GM23248 (cell line): ENCODE measurements around the gene STAT5A. TPM values are rescaled to one million over a fixed set of nuclear protein-coding genes. Genes with fewer than 3 reads are reported as not detected.
"Not testable (repeated sequence)": the region's sequence is repeated elsewhere in the genome, so short reads cannot be mapped to it uniquely, and the experiment has no call there.

ENCODE experiments used
- DNase-seq: peaks from one replicate; pipeline ENCODE4 v3.0.0-alpha.2; 2015
- H2AFZ ChIP-seq: fragments of 200-600 bp; sonication (generic); 2 replicates; pipeline ENCODE4 v1.6.1; 2016; ENCODE audit warnings: antibody characterized with exemption
- H3F3A ChIP-seq: fragments of 200-600 bp; sonication (generic); 2 replicates; pipeline ENCODE4 v1.6.1; 2016; ENCODE audit warnings: mild to moderate bottlenecking, antibody characterized with exemption, mixed run types; ENCODE audit not compliant: insufficient read depth
- H3K27ac ChIP-seq: fragments of 200-600 bp; sonication (generic); 2 replicates; pipeline ENCODE4 v1.5.1; 2016; ENCODE audit warnings: mild to moderate bottlenecking
- H3K27me3 ChIP-seq: fragments of 200-600 bp; sonication (generic); replicated peaks from 2 replicates; pipeline ENCODE4 v1.6.1; 2016; ENCODE audit warnings: mild to moderate bottlenecking; ENCODE audit not compliant: insufficient read depth
- H3K36me3 ChIP-seq: fragments of 200-600 bp; sonication (generic); 2 replicates; pipeline ENCODE4 v1.6.1; 2016; ENCODE audit warnings: low read depth, mild to moderate bottlenecking
- H3K4me1 ChIP-seq: fragments of 200-600 bp; sonication (generic); 2 replicates; pipeline ENCODE4 v1.6.1; 2016; ENCODE audit warnings: mild to moderate bottlenecking; ENCODE audit not compliant: insufficient read depth
- H3K4me2 ChIP-seq: fragments of 200-600 bp; sonication (generic); one replicate; pipeline ENCODE4 v1.6.1; 2016; ENCODE audit warnings: mild to moderate bottlenecking; ENCODE audit not compliant: unreplicated experiment
- H3K4me3 ChIP-seq: fragments of 200-600 bp; sonication (generic); 2 replicates; pipeline ENCODE4 v1.5.1; 2016; ENCODE audit warnings: mild to moderate bottlenecking
- H3K79me2 ChIP-seq: fragments of 200-600 bp; sonication (generic); 2 replicates; pipeline ENCODE4 v1.6.1; 2016; ENCODE audit warnings: mild to moderate bottlenecking; ENCODE audit not compliant: insufficient read depth
- H3K9ac ChIP-seq: fragments of 200-600 bp; sonication (generic); 2 replicates; pipeline ENCODE4 v1.6.1; 2016; ENCODE audit warnings: mild to moderate bottlenecking
- H3K9me2 ChIP-seq: fragments of 200-600 bp; sonication (generic); 2 replicates; pipeline ENCODE4 v1.6.1; 2016; ENCODE audit warnings: mixed run types, mild to moderate bottlenecking, moderate library complexity; ENCODE audit not compliant: insufficient read depth
- H3K9me3 ChIP-seq: fragments of 200-600 bp; sonication (generic); one replicate; pipeline ENCODE4 v1.6.1; 2017; ENCODE audit warnings: low read depth
- H4K20me1 ChIP-seq: fragments of 200-600 bp; sonication (generic); 2 replicates; pipeline ENCODE4 v1.6.0; 2016; ENCODE audit not compliant: insufficient read depth
- EZH2 ChIP-seq: fragments of 200-600 bp; sonication (generic); IDR thresholded peaks from 2 replicates; pipeline ENCODE4 v1.6.1; 2018; ENCODE audit warnings: antibody characterized with exemption, mild to moderate bottlenecking; ENCODE audit not compliant: insufficient read depth, poor library complexity, severe bottlenecking
- EZH2phosphoT487 ChIP-seq: fragments of 200-600 bp; sonication (generic); IDR thresholded peaks from 2 replicates; pipeline ENCODE4 v1.6.1; 2018; ENCODE audit warnings: antibody characterized with exemption, moderate library complexity, mild to moderate bottlenecking, low read depth; ENCODE audit not compliant: insufficient read depth
- WGBS, 2 experiments: methylation state at CpG; one replicate each; pipeline ENCODE4 v1.1.6; 2015 to 2017; ENCODE audit warnings: low lambda C conversion rate in 2 of 2, low coverage in 1 of 2; ENCODE audit errors: missing lambda C conversion rate in 2 of 2; 5-methylcytosine and 5-hydroxymethylcytosine counted together
- in situ Hi-C: fragments of 300-500 bp; cut with MboI; formaldehyde crosslinking; loops from 2 replicates; pipeline ENCODE4 v1.15.0; 2020
- polyA plus RNA-seq: library from polyadenylated mRNA; unstranded; fragments of >200 nt; fragmentation: Nextera tagmentation; extraction: Ambion mirVana; gene quantifications from 2 replicates; pipeline ENCODE4 v1.2.1, GENCODE V29; 2016
- total RNA-seq: library from RNA; depleted of rRNA; stranded (reverse); fragments of >200 nt; shearing (Covaris generic); gene quantifications from 2 replicates; pipeline ENCODE4 v1.2.3, GENCODE V29; 2014

Gene STAT5A
- total and polyA plus RNA-seq, 2 experiments from 2014 or later = 6.8 to 26.3 TPM

DNA sequence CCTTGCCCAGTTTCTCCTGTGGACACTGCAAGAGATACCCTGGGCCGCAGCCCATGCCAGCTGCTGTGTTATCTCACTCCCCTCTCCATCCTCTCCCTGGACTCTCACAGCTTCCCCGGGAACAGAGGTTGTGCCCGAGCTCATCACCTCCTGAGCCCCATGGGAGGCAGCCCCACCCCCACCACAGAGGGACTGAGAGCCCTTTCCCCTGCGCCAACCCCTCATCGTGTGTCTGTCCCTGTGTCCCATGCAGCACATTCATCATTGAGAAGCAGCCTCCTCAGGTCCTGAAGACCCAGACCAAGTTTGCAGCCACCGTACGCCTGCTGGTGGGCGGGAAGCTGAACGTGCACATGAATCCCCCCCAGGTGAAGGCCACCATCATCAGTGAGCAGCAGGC, 12.7 kb downstream of the STAT5A start:
- no peaks in the 10 kb centered on the region for H3K4me1 ChIP-seq
- in situ Hi-C loops = no loop called here
- H3K9me2 ChIP-seq = no peaks in the 10 kb centered on the region

DNA sequence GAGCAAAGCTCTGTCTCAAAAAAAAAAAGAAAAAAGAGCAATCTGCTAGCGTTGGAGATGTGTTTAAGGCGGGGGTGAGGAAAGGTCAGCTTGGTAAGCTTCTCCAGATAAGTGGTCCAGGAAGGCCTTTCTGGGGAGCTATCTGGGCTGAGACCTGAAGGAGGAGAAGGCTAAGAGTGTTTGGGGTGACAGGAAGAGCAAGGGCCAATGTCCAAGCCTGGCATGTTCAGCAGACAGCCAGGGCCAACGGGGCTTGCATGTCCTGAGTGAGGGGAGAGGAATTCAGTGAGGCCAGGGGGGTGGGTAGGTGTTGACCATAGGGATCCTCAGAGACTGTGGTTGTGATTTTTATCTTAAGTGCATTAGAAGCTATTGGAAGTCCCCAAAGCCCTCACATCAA, 15.4 kb downstream of the STAT5A start:
- H3K27me3 ChIP-seq = no peaks in the 10 kb centered on the region
- in situ Hi-C loops = no loop called here
- DNase-seq = no peak
- no peaks in the 10 kb centered on the region for H3F3A ChIP-seq
- H3K4me1 ChIP-seq = no peaks in the 10 kb centered on the region
- H3K36me3 ChIP-seq = no peaks in the 10 kb centered on the region
- TF ChIP-seq EZH2phosphoT487 = no peak
- TF ChIP-seq EZH2 = no peak
- H3K9me2 ChIP-seq = no peaks in the 10 kb centered on the region
- H3K4me3 ChIP-seq = no peak overlapping the region
- no peak overlapping the region for H3K27ac ChIP-seq
- no peak overlapping the region for H3K9ac ChIP-seq
- no peaks in the 10 kb centered on the region for H3K9me3 ChIP-seq
- no peak overlapping the region for H2AFZ ChIP-seq
- H3K4me2 ChIP-seq = no peak overlapping the region
- WGBS, 2 experiments = 93 to 97% methylated on average over 3 of the region's 3 CpGs
- H4K20me1 ChIP-seq = no peaks in the 10 kb centered on the region
- no peaks in the 10 kb centered on the region for H3K79me2 ChIP-seq

More for the DNA sequence above, 12.7 kb downstream of the STAT5A start:
- Histone ChIP-seq H3K9ac (no peak overlapping the region), H3K4me3 (no peak overlapping the region), H3K79me2 (no peaks in the 10 kb centered on the region), H4K20me1 (no peaks in the 10 kb centered on the region), H3K4me2 (no peak overlapping the region), H2AFZ (no peak overlapping the region), H3F3A (no peaks in the 10 kb centered on the region), H3K9me3 (no peaks in the 10 kb centered on the region), H3K36me3 (no peaks in the 10 kb centered on the region), H3K27me3 (no peaks in the 10 kb centered on the region), H3K27ac (no peak overlapping the region)
- TF ChIP-seq EZH2phosphoT487 (no peak), EZH2 (no peak)
- no peak for DNase-seq
- 93 to 98% methylated on average over 9 of the region's 9 CpGs for WGBS, 2 experiments

GRCh38 chr17:42304187-42305030, 16.1 kb downstream of the STAT5A start:
- Histone ChIP-seq H3K4me3 (no peak overlapping the region), H3K9me3 (no peaks in the 10 kb centered on the region), H3K4me2 (no peak overlapping the region), H4K20me1 (no peaks in the 10 kb centered on the region), H3K9me2 (no peaks in the 10 kb centered on the region), H2AFZ (no peak overlapping the region), H3K4me1 (no peaks in the 10 kb centered on the region), H3K79me2 (no peaks in the 10 kb centered on the region), H3K36me3 (no peaks in the 10 kb centered on the region), H3K27ac (no peak overlapping the region), H3F3A (no peaks in the 10 kb centered on the region), H3K27me3 (no peaks in the 10 kb centered on the region), H3K9ac (no peak overlapping the region)
- DNase-seq = no peak
- WGBS, 2 experiments = 83 to 86% methylated on average over 13 to 16 of the region's 16 CpGs
- in situ Hi-C loops = no loop called here
- TF ChIP-seq EZH2 (no peak), EZH2phosphoT487 (no peak)

DNA sequence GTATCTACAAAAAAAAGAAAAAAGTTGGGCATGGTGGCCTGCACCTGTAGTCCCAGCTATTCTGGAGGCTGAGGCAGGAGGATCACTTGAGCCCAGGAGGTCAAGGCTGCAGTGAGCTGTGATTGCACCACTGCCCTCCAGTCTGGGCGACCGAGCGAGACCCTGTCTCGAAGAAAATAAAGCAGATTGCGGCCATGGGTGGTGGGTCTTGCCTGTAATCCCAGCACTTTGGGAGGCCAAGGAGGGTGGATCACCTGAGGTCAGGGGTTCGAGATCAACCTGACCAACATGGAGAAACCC, 16.7 kb downstream of the STAT5A start:
- H3K27ac ChIP-seq, H3K36me3 ChIP-seq, H3F3A ChIP-seq, H3K27me3 ChIP-seq, DNase-seq, H3K9ac ChIP-seq, H3K79me2 ChIP-seq, H3K9me2 ChIP-seq, H3K4me2 ChIP-seq, H2AFZ ChIP-seq, H3K4me1 ChIP-seq, H3K9me3 ChIP-seq, H4K20me1 ChIP-seq, H3K4me3 ChIP-seq, in situ Hi-C loops: not testable (repeated sequence)
- 91 to 95% methylated on average over 6 of the region's 6 CpGs for whole genome bisulfite sequencing, 2 experiments
